GM21423 (cell line): Measurements from ENCODE around the gene BTRC.

ENCODE experiments used
- ATAC-seq: cut with Tn5 transposase; IDR thresholded peaks from one replicate; pipeline ENCODE4 v1.9.1; 2021; ENCODE audit warnings: mild to moderate bottlenecking, moderate library complexity; ENCODE audit not compliant: unreplicated experiment

BTRC gene

DNA sequence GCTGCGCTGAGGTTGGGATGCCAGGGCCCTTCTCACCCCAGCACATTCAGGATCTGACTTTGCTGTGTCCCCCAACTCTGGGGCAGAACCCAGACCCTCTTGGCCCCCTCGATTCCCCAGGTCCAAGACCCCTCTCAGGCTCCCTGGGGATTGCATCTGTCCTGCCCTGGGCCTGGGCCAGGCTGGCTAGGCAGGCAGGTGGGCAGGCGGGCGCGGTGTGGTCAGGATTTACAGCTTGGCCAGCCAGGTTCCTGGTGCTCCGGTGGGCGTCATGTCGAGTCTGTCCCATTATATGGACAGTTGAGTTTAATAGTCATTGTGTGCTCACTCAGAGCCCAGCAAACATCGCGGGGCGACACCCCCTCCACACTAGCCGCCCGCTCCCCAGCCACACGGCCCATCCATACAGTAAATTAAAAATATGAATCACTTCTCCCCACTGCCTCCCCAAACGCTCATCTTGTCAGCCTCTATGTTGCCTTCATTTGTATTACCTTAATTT lies 210.6 kb downstream of the BTRC start:
- no peak for ATAC-seq

DNA sequence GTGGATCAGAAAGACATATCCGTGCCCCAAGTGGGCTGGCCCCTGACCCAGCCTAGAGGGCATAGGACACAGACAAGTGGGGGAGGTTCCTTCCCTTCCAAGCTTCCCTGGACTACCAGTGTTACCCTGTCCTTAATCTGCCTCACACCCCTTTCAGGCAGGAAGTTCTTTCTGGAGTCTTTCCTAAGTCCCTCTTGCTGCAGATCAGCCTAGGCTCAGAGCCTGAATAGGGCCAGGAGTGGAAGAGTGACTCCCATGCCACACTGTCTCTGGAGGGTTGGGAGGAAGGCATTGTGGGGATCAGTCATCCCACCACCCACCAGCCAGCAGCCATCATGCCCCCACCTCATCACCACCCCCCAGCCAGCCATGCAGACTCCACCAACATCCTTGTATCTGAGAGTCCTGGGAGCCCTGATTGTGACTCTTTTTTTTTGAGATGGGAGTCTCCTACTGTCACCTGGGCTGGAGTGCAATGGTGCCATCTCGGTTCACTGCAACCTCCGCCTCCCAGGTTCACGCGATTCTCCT lies 211.5 kb downstream of the BTRC start:
- no peak for ATAC-seq

GRCh38 chr10:101565936-101566332 lies 212.0 kb downstream of the BTRC start:
- no peak for ATAC-seq

GRCh38 chr10:101566333-101567164 lies 212.6 kb downstream of the BTRC start:
- no peak for ATAC-seq

GRCh38 chr10:101567165-101568006 lies 213.4 kb downstream of the BTRC start:
- ATAC-seq: no peak

DNA sequence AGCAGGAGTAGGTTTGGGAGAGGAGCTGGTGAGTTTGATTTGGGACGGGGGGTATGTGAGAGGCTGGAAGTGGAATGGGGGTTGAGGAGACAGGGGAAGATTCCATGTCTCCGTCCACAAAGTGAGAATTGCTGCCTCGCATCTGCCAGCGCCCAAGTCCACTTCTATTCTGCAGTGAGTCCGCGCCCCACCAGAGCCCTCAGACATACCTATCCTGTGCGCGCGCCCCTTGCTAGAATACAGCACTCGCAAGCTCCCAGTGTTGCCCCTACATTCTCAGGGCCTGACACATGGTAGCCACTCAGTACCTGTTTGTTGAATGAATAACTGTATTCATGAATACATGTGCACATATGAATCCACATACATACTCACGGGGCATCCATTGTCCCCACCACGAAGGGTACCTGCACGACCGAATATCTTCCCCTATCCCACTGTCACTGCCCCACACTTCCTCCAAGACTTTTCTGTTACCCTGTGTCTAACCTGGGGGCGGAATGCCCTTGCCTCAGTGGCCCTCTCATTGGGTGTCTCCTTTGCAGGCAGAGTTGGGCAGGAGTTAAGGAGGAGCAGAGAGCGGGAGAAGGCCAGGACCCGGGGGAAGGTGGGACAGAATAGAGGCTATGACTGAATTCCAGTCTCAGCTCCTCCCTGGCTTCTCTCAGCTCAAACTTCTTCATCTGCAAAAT lies 214.2 kb downstream of the BTRC start:
- no peak for ATAC-seq

- no peak for ATAC-seq
Measured at GRCh38 chr10:101569323-101569621, 215.3 kb downstream of the BTRC start.

- ATAC-seq: peak; percentile 61
Measured at GRCh38 chr10:101569622-101570427, 215.9 kb downstream of the BTRC start.

DNA sequence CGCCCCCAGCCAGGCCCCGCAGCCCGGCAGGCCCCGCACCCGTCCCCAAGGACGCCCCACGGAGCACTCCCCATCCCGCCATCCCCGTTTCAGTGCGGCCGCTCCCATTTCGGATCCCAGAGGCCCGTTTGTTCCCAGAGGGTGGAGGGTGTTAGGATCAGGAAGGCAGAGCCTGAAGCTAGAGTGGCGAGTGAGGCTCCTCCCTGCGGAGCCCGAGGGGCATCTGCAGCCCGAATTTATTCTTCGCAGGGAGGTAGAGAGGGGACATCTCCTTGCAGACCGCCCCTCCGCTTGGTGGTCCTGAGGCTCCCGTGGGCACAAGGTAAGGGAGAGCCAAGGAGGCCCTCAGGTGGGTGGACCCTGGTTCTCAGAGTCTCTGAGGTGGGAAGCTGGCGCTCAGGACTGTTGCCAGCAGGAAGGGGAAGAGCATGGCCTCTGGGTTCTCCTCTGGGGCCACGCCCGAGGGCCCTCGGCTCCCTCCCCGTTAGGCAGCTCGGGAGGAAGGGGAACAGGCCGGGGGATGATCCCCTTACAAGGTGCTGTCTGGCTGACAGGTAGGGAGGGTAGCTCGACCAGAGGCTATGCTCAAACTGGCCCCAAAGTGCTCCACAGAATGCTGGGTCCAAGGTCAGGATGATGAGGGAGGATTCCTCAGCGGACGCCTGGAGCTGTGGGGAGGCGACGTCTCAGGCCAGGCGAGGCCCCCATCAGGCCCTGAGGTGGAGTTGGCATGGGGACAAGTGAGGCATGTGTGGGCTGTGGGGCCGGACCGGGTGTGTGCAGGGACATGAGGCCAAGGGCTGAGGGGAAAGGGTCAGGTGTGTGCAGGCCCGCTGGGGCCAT lies 216.7 kb downstream of the BTRC start:
- peak; percentile 5 for ATAC-seq

DNA sequence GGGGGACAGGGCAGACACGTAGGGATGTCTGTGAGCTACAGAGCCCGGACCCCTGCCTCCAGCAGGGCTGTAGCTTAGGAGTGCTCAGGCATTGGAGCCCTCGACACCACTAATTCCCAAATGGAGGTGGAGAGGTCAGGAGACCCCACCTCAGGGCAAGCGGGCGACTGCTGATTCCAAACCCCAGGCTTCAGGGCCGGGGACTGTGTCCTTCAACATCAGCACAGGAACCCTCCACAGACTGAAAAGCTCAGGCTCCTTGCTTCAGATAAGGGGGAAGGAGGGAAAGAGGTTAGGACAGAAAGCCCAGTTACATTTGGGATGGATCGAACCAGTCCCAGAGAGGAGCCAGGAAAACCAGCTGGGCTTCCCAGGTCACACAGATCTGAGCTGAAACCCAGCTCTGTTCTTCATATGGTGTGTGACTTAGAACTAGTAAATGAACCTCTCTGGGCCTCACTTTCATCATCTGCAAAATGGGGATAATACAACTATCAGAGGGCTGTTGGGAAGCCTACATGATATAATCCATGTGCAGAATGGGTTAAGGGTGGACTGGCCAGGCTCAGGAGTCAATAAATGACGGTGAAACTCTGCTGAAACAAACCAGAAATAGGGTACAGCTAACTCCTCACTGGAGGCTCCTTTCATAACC lies 217.4 kb downstream of the BTRC start:
- no peak for ATAC-seq

GRCh38 chr10:101572126-101572525 lies 218.2 kb downstream of the BTRC start:
- ATAC-seq: no peak

GRCh38 chr10:101572785-101573184 lies 218.8 kb downstream of the BTRC start:
- ATAC-seq: no peak

- no peak for ATAC-seq
Measured at GRCh38 chr10:101573885-101574753, 220.2 kb downstream of the BTRC start.

- ATAC-seq: no peak
Measured at GRCh38 chr10:101575091-101575490, 221.1 kb downstream of the BTRC start.

DNA sequence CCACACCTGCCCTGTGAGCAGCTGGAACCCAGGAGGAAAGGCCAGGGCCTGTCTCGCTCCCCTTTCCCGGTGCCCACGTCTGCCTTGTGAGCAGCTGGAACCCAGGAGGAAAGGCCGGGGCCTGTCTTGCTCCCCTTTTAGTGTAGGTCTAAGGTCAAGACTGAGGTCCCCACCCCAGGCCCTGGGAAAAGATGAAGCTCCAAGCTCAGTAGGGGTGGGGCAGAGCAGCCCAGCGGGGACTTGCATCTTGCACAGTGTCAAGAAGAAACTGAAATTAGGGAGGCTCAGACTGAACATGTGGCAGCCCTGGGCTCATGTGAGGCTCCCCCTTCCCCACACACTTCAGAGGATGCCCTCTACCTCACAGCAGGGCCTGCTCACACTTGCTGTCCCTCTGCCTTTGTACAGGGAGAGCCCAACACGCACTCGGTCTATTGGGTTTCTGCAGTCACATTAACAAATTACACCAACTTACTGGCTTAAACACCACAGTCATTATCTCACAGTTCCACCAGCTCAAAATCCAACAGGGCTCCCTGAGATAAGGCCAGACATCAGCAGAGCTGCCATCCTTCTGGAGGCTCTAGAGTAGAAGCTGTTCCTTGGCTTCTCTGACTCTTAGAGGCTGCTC lies 221.7 kb downstream of the BTRC start:
- no peak for ATAC-seq

DNA sequence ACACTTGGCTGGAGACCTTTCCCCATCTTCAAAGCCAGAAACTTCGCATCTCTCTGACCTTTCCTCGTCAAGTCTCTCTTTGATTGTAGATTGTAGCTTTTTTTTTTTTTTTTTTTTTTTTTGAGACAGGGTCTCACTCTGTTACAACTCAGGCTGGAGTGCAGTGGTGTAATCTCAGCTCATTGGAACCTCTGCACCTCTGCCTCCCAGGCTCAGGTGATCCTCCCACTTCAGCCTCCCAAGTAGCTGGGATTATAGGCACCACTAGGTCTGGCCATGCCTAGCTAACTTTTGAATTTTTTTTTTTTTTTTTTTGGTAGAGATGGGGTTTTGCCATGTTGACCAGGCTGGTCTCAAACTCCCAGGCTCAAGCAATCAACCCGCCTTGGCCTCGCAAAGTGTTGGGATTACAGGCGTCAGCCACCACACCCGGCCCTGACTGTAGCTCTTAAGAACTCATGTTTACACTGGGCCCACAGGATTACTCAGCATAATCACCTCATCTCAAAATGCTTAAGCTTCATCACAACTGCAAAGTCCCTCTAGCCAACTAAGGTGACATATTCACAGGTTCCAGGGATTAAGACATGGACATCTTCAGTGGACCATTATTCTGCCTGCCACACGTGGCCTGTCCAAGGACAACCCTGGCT lies 222.4 kb downstream of the BTRC start:
- ATAC-seq: no peak
